ENCODE measurements around the gene RAX2. TPM values are rescaled to one million over a fixed set of nuclear protein-coding genes. Genes with fewer than 3 reads are reported as not detected.

RAX2 gene
- total and polyA plus RNA-seq, 2 donors (not counting 3 experiments of a cell fraction or from before 2014, with no cell fraction given) = not detected

GRCh38 chr19:3753631-3754410 lies 18.2 kb downstream of the RAX2 start:
- dilution Hi-C loops (cut with MboI; ENCODE audit: extremely low pct_ligation_motif_present, low sequenced_read_pairs) (no loop called here), intact Hi-C loops (cut with micrococcal nuclease) (no loop called here)
- Histone ChIP-seq H3K79me2 (ENCODE audit: control insufficient read depth, insufficient read depth, low read length) (no peaks in the 10 kb centered on the region), H3K4me3 (replicated peaks in 1 of 3; ENCODE audit: insufficient read depth in 1 of 3, low read depth in 1 of 3, low read length in 3 of 3) (no peak overlapping the region), H3K27me3 (ENCODE audit: control insufficient read depth in 2 of 2, insufficient read depth in 2 of 2, low read length in 2 of 2) (no peaks in the 10 kb centered on the region), H3K27ac (ENCODE audit: insufficient read depth, low read depth, low read length) (no peak overlapping the region), H4K20me1 (replicated peaks; ENCODE audit: control insufficient read depth, extremely low read depth, insufficient read depth, low read length) (no peaks in the 10 kb centered on the region), H3K36me3 (ENCODE audit: control insufficient read depth in 2 of 2, extremely low read depth in 1 of 2, insufficient read depth in 2 of 2, low read length in 2 of 2) (peaks cover 0 to 13% of the 10 kb centered on the region in 2 experiments), H2AFZ (ENCODE audit: low read depth, low read length) (no peak overlapping the region), H3K4me1 (ENCODE audit: control insufficient read depth, extremely low read depth, insufficient read depth, low read length) (no peaks in the 10 kb centered on the region), H3K9ac (replicated peaks; ENCODE audit: extremely low read depth, insufficient read depth, low read length) (no peak overlapping the region), H3K9me3 (replicated peaks; ENCODE audit: control insufficient read depth, insufficient read depth, low read length) (no peaks in the 10 kb centered on the region), H3K4me2 (ENCODE audit: insufficient read depth, low read length) (no peak overlapping the region), H3K9me1 (replicated peaks; ENCODE audit: control insufficient read depth, extremely low read depth, insufficient read depth, low read length) (no peaks in the 10 kb centered on the region)
- FAIRE-seq (no peak), DNase-seq (ENCODE audit: low read depth, low spot score) (no peak)
- POLR2A ChIA-PET = no interaction called here
- CTCF ChIA-PET = no interaction called here
- no TSS peak for BruUV-seq (replicated peaks)
- no peak for TF ChIP-seq CTCF (IDR thresholded peaks at IDR 0.05; ENCODE audit: extremely low read depth in 1 of 2, insufficient read depth in 1 of 2, low read depth in 1 of 2, low read length in 2 of 2)
- no peak for TF ChIP-seq MYC (IDR thresholded peaks at IDR 0.05; ENCODE audit: low read depth, low read length)
- TF ChIP-seq JUN (IDR thresholded peaks at IDR 0.05; ENCODE audit: borderline replicate concordance, insufficient read depth, insufficient read length, low read depth) = no peak
- no peak for TF ChIP-seq POLR2AphosphoS5 (IDR thresholded peaks at IDR 0.05; ENCODE audit: insufficient read depth, low read depth, low read length)
- TF ChIP-seq EZH2 (IDR thresholded peaks at IDR 0.05; ENCODE audit: borderline replicate concordance, low read depth, low read length, severe bottlenecking) = no peak
- no peak for TF ChIP-seq MAX (IDR thresholded peaks at IDR 0.05; ENCODE audit: insufficient read depth, insufficient read length)
- no peak for TF ChIP-seq FOS (IDR thresholded peaks at IDR 0.05; ENCODE audit: borderline replicate concordance, insufficient read depth, low read length)
- no peak for TF ChIP-seq POLR2A (IDR thresholded peaks at IDR 0.05; ENCODE audit: low read depth, low read length)
- TF ChIP-seq GATA2 (IDR thresholded peaks at IDR 0.05; ENCODE audit: insufficient read depth, insufficient read length, low read depth, low read length) = no peak
